Purkinje cell (primary cell): ENCODE data around the gene SRRM3. TPM values are rescaled to one million over a fixed set of nuclear protein-coding genes. Genes with fewer than 3 reads are reported as not detected.

ENCODE experiments used
- polyA plus RNA-seq: library from polyadenylated mRNA; unstranded; fragments of >200 nt; fragmentation: Nextera tagmentation; gene quantifications from 2 replicates; pipeline ENCODE4 v1.2.1, GENCODE V29; 2014

SRRM3 gene, protein sequence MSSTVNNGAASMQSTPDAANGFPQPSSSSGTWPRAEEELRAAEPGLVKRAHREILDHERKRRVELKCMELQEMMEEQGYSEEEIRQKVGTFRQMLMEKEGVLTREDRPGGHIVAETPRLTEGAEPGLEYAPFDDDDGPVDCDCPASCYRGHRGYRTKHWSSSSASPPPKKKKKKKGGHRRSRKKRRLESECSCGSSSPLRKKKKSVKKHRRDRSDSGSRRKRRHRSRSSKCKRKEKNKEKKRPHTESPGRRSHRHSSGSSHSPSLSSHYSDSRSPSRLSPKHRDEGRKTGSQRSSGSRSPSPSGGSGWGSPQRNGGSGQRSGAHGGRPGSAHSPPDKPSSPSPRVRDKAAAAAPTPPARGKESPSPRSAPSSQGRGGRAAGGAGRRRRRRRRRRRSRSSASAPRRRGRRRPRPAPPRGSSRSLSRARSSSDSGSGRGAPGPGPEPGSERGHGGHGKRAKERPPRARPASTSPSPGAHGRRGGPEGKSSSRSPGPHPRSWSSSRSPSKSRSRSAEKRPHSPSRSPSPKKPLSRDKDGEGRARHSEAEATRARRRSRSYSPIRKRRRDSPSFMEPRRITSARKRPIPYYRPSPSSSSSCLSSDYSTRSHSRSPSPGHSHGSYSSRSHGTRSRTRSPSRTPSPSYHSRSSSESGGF
- polyA plus RNA-seq, result 4.1 and 7.0 TPM in 2 replicates

DNA sequence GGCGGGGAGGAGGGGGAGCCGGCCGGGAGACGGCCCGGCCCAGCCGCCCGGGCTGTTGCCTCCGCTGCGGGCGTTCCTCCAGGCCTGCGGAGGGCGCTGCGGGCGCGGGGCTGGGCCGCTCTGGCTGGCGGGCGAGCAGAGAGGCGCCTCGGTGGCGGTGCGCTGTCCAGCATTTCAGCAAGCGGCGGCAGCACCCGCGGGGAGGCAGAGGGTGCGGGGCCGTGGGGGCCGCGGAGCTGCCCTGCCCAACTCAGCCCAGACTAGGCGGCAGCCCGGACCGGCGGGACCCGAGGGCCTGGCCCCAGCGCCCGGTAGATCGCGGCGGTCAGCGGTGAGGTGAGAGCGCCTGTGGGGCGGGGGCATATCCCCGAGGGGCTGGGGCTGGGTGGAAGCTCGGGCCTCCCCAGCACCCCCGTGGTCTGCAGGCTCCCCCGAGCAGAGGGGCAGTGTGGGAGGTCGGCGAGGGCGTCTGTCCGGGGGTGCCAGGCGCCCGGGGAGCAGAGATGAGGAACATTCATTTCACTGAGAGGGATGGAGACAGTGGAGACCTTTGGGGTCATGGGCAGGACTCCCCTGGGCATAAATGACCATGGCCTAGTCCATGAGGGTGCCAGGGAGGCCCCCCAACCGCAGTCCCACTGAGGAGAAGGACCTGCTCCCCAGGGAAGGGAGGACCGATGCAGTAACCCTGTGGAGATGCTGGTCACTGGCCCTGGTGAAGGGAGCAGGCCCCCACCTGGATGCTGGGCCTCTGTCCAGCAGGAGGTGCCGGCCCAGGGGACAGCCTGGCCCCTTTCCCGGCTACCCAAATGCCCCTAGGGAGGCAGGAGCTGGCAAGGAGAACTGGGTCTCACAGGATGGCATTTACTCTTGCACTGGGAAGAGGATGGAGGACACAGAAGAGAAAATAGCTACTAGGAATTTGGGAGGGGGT, at the start of gene SRRM3:
SRRM3 (plus strand) TSS at position 165 of the 934 bp plus-strand sequence. CDS start 33,171 bp downstream, outside the sequence.

DNA sequence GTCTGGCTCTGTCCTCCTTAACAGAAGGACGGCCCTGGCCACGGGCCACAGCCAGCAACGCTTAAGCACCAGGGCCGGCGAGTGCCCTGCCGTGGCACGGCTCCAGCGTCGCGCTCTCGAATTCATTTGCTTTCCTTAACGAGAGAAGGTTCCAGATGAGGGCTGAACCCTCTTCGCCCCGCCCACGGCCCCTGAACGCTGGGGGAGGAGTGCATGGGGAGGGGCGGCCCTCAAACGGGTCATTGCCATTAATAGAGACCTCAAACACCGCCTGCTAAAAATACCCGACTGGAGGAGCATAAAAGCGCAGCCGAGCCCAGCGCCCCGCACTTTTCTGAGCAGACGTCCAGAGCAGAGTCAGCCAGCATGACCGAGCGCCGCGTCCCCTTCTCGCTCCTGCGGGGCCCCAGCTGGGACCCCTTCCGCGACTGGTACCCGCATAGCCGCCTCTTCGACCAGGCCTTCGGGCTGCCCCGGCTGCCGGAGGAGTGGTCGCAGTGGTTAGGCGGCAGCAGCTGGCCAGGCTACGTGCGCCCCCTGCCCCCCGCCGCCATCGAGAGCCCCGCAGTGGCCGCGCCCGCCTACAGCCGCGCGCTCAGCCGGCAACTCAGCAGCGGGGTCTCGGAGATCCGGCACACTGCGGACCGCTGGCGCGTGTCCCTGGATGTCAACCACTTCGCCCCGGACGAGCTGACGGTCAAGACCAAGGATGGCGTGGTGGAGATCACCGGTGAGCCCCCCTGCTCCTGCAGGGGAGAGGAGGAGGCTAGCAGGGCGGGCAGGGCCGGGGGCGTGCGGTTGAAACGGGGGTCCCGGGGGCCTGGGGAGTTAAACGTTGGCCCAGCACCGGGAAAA, 100.9 kb downstream of the SRRM3 start, which contains the start of gene HSPB1:
HSPB1 (plus strand) TSS at position 327 of the 855 bp plus-strand sequence; CDS start at position 367, 40 bp downstream.

Other genes starting within 250 kb of the SRRM3 start
- gene TMEM120A, start 207.3 kb upstream of the SRRM3 start, polyA plus RNA-seq, result 14.4 and 22.6 TPM in 2 replicates
- 19.5 and 30.5 TPM in 2 replicates for gene STYXL1, start 153.9 kb upstream of the SRRM3 start, polyA plus RNA-seq
- gene MDH2, start 153.8 kb upstream of the SRRM3 start, polyA plus RNA-seq, result 94.4 and 113 TPM in 2 replicates
- gene HSPB1, start 100.8 kb downstream of the SRRM3 start, polyA plus RNA-seq, result 120 and 300 TPM in 2 replicates
- gene YWHAG, start 157.1 kb downstream of the SRRM3 start, polyA plus RNA-seq, result 196 and 223 TPM in 2 replicates
- 0.32 and 0.40 TPM in 2 replicates for gene SSC4D, start 207.8 kb downstream of the SRRM3 start, polyA plus RNA-seq
- not detected in 2 replicates for gene ZP3, start 223.1 kb downstream of the SRRM3 start, polyA plus RNA-seq